Endothelial cell of umbilical vein (primary cell): ENCODE results near the gene DEPDC7. TPM values are rescaled to one million over a fixed set of nuclear protein-coding genes. Genes with fewer than 3 reads are reported as not detected.

Experiments
- BruUV-seq: library from RNA; stranded (reverse); fragments of 400-500 nt; replicated peaks from 2 replicates; lab custom pipeline; 2021; lab: Mats Ljungman, UMichigan
- CTCF ChIA-PET: fragments of 300-600, 350-600 bp; sonication (Branson Sonifier 250); formaldehyde crosslinking; loops from one replicate; lab custom pipeline; 2021; ENCODE audit warnings: antibody characterized with exemption, inconsistent platforms; lab: Charles Lee
- POLR2A ChIA-PET: fragments of 300-600, 350-600 bp; sonication (Branson Sonifier 250); formaldehyde crosslinking; loops from one replicate; lab custom pipeline; 2021; ENCODE audit warnings: antibody characterized with exemption, inconsistent platforms; lab: Charles Lee
- DNase-seq: peaks from one replicate; pipeline ENCODE4 v3.0.0-alpha.2; 2011; ENCODE audit warnings: low read depth, low spot score
- FAIRE-seq: peaks from 2 replicates; lab custom pipeline; 2011; peaks lifted over from hg19 to GRCh38; lab: Jason Lieb, UNC
- H2AFZ ChIP-seq: 2 replicates; pipeline ENCODE4 v1.6.0; 2012; ENCODE audit warnings: low read depth, low read length, control low read depth, inconsistent platforms
- H3K27ac ChIP-seq: 2 replicates; pipeline ENCODE4 v1.5.1; 2011; ENCODE audit warnings: low read depth, mild to moderate bottlenecking, control low read depth, low read length, moderate library complexity; ENCODE audit not compliant: insufficient read depth
- H3K27me3 ChIP-seq, 2 experiments: 2 replicates each; pipeline versions ENCODE4 v1.6.0 to v1.6.1; 2011; ENCODE audit warnings: low read length in 2 of 2, mixed read lengths in 1 of 2; ENCODE audit not compliant: control insufficient read depth in 2 of 2, insufficient read depth in 2 of 2
- H3K36me3 ChIP-seq, 2 experiments: 2 replicates in 1 of 2; 3 replicates in 1 of 2; pipeline ENCODE4 v1.5.1; 2011; ENCODE audit warnings: low read length in 2 of 2, mild to moderate bottlenecking in 1 of 2, moderate library complexity in 1 of 2; ENCODE audit not compliant: control insufficient read depth in 2 of 2, insufficient read depth in 2 of 2; ENCODE audit errors: extremely low read depth in 1 of 2
- H3K4me1 ChIP-seq: 3 replicates; pipeline ENCODE4 v1.5.1; 2011; ENCODE audit warnings: mild to moderate bottlenecking, low read length; ENCODE audit not compliant: control insufficient read depth, insufficient read depth; ENCODE audit errors: extremely low read depth
- H3K4me2 ChIP-seq: 2 replicates; pipeline ENCODE4 v1.6.1; 2011; ENCODE audit warnings: low read length, control low read depth, mixed read lengths; ENCODE audit not compliant: insufficient read depth
- H3K4me3 ChIP-seq, 3 experiments: fragments of 200-600 bp in 1 of 3; sonication (generic), shearing (Covaris generic) in 1 of 3; replicated peaks in 1 of 3; 2 replicates each; pipeline ENCODE4 v1.5.1; 2011 to 2016; ENCODE audit warnings: control low read depth in 3 of 3, low read length in 3 of 3, mild to moderate bottlenecking in 2 of 3, inconsistent platforms in 1 of 3, low read depth in 1 of 3, moderate library complexity in 1 of 3; ENCODE audit not compliant: insufficient read depth in 1 of 3
- H3K79me2 ChIP-seq: 2 replicates; pipeline ENCODE4 v1.6.0; 2012; ENCODE audit warnings: low read length, inconsistent platforms; ENCODE audit not compliant: control insufficient read depth, insufficient read depth
- H3K9ac ChIP-seq: replicated peaks from 2 replicates; pipeline ENCODE3; 2011; ENCODE audit warnings: low read length, control low read depth; ENCODE audit not compliant: insufficient read depth; ENCODE audit errors: extremely low read depth
- H3K9me1 ChIP-seq: replicated peaks from 3 replicates; pipeline ENCODE4 v1.6.0; 2011; ENCODE audit warnings: mild to moderate bottlenecking, low read length; ENCODE audit not compliant: control insufficient read depth, insufficient read depth; ENCODE audit errors: extremely low read depth
- H3K9me3 ChIP-seq: replicated peaks from 2 replicates; pipeline ENCODE4 v1.5.1; 2012; ENCODE audit warnings: low read length, inconsistent platforms; ENCODE audit not compliant: control insufficient read depth, insufficient read depth
- H4K20me1 ChIP-seq: replicated peaks from 2 replicates; pipeline ENCODE3; 2011; ENCODE audit warnings: mild to moderate bottlenecking, low read length; ENCODE audit not compliant: control insufficient read depth, insufficient read depth; ENCODE audit errors: extremely low read depth
- CTCF ChIP-seq, 2 donors: IDR thresholded peaks; 1 replicate in 1 of 2; 2 replicates in 1 of 2; pipeline ENCODE4 v1.5.1; 2011; ENCODE audit warnings: low read length in 2 of 2, mild to moderate bottlenecking in 2 of 2, moderate library complexity in 2 of 2, control low read depth in 1 of 2, inconsistent platforms in 1 of 2, low read depth in 1 of 2; ENCODE audit not compliant: insufficient read depth in 1 of 2; ENCODE audit errors: extremely low read depth in 1 of 2
- EZH2 ChIP-seq: IDR thresholded peaks from 2 replicates; pipeline ENCODE4 v1.6.1; 2012; ENCODE audit warnings: borderline replicate concordance, low read depth, mild to moderate bottlenecking, moderate library complexity, low read length, inconsistent platforms; ENCODE audit not compliant: severe bottlenecking
- FOS ChIP-seq: IDR thresholded peaks from 2 replicates; pipeline ENCODE4 v1.6.1; 2011; ENCODE audit warnings: mild to moderate bottlenecking, low read length, moderate library complexity, borderline replicate concordance; ENCODE audit not compliant: insufficient read depth
- GATA2 ChIP-seq: IDR thresholded peaks from 2 replicates; pipeline ENCODE4 v1.7.0; 2011; ENCODE audit warnings: low read depth, mild to moderate bottlenecking, moderate library complexity, mixed read lengths, low read length; ENCODE audit not compliant: insufficient read length, insufficient read depth
- JUN ChIP-seq: IDR thresholded peaks from 2 replicates; pipeline ENCODE4 v1.6.1; 2011; ENCODE audit warnings: borderline replicate concordance, low read depth; ENCODE audit not compliant: insufficient read length, insufficient read depth
- MAX ChIP-seq: IDR thresholded peaks from 2 replicates; pipeline ENCODE4 v1.6.1; 2011; ENCODE audit not compliant: insufficient read depth, insufficient read length
- MYC ChIP-seq: IDR thresholded peaks from one replicate; pipeline ENCODE4 v1.6.1; 2011; ENCODE audit warnings: mild to moderate bottlenecking, low read depth, low read length
- POLR2A ChIP-seq: IDR thresholded peaks from 2 replicates; pipeline ENCODE4 v1.6.1; 2012; ENCODE audit warnings: low read depth, mild to moderate bottlenecking, control low read depth, low read length
- POLR2AphosphoS5 ChIP-seq: IDR thresholded peaks from 2 replicates; pipeline ENCODE4 v1.6.1; 2012; ENCODE audit warnings: low read depth, mild to moderate bottlenecking, control low read depth, low read length, moderate library complexity; ENCODE audit not compliant: insufficient read depth
- dilution Hi-C: fragments of 300-500 bp; cut with MboI; formaldehyde crosslinking; loops from one replicate; pipeline ENCODE4 v1.15.0; 2019; ENCODE audit warnings: low sequenced_read_pairs; ENCODE audit not compliant: extremely low pct_ligation_motif_present
- intact Hi-C: fragments of 100-400 bp; cut with micrococcal nuclease; formaldehyde crosslinking; loops from one replicate; pipeline ENCODE4 v1.10.0; 2022
- polyA plus RNA-seq, 4 experiments: library from polyadenylated mRNA; depleted of rRNA in 3 of 4; stranded (reverse) in 3 of 4; unstranded in 1 of 4; fragments of >200 nt; gene quantifications; 2 replicates each; pipeline versions ENCODE4 v1.2.1 to v1.2.3, GENCODE V29; 2011 to 2012; ENCODE audit warnings: missing spikeins in 1 of 4
- small RNA-seq: library from RNA; depleted of rRNA; stranded (forward); fragments of <200 nt; gene quantifications from one replicate; pipeline ENCODE3, GENCODE V24; 2012; ENCODE audit warnings: low replicate concordance, low read depth; ENCODE audit not compliant: insufficient read depth, insufficient read length
- total RNA-seq: library from RNA; stranded (reverse); gene quantifications from 2 replicates; pipeline ENCODE4 v1.2.3, GENCODE V29; 2021

DEPDC7 gene
- total and polyA plus RNA-seq, 2 donors (not counting 3 experiments of a cell fraction or from before 2014, with no cell fraction given): 0.08 TPM; not detected in 1

- H3K4me1 ChIP-seq: no peaks in the 10 kb centered on the region
- DNase-seq (no peak), FAIRE-seq (no peak)
- H3K27me3 ChIP-seq: no peaks in the 10 kb centered on the region
- BruUV-seq: no TSS peak
- ChIA-PET POLR2A (no interaction called here), CTCF (interaction anchor here (0.9 kb wide), 1 partner anchor 670 kb away, joined by 3 read pairs; no protein-coding TSS in a partner anchor)
- no peak overlapping the region for H3K27ac ChIP-seq
- peaks cover 2 to 11% of the 10 kb centered on the region in 2 experiments for H3K36me3 ChIP-seq
- intact Hi-C loops: no loop called here
- no peak overlapping the region for H3K4me2 ChIP-seq
- H3K9me1 ChIP-seq: no peaks in the 10 kb centered on the region
- dilution Hi-C loops: no loop called here
- no peaks in the 10 kb centered on the region for H3K79me2 ChIP-seq
- no peak overlapping the region for H2AFZ ChIP-seq
- H3K9me3 ChIP-seq: no peaks in the 10 kb centered on the region
- no peak overlapping the region for H3K9ac ChIP-seq
- H4K20me1 ChIP-seq: no peaks in the 10 kb centered on the region
- no peak for TF ChIP-seq MAX
- no peak for TF ChIP-seq POLR2AphosphoS5
- no peak for TF ChIP-seq JUN
- no peak for TF ChIP-seq POLR2A
- no peak for TF ChIP-seq FOS
- no peak for TF ChIP-seq MYC
- no peak for TF ChIP-seq GATA2
- no peak for TF ChIP-seq CTCF (IDR thresholded peaks at IDR 0.05; ENCODE audit: extremely low read depth in 1 of 2, insufficient read depth in 1 of 2, low read depth in 1 of 2, low read length in 2 of 2)
- TF ChIP-seq EZH2: no peak
- H3K4me3 ChIP-seq: no peak overlapping the region
Observed at GRCh38 chr11:33072465-33072864, 56.8 kb downstream of the DEPDC7 start.

Small RNAs within 50 kb of the gene (small RNA-seq; reads per million reads assigned to genes)
- gene RF00019: not detected

Other genes with a start within 250 kb of the DEPDC7 start
- not detected in 2 replicates for gene CCDC73, start 221.2 kb upstream of the DEPDC7 start, total RNA-seq
- gene CCDC73, start 221.2 kb upstream of the DEPDC7 start, polyA plus RNA-seq: not detected in 2 replicates
- gene PRRG4, start 186.0 kb upstream of the DEPDC7 start, total RNA-seq: 0.09 TPM in 1 of 2 replicates, not detected in the other
- not detected in 2 replicates for gene PRRG4, start 186.0 kb upstream of the DEPDC7 start, polyA plus RNA-seq
- 31.1 and 36.6 TPM in 2 replicates for gene QSER1, start 123.1 kb upstream of the DEPDC7 start, total RNA-seq
- gene QSER1, start 123.1 kb upstream of the DEPDC7 start, polyA plus RNA-seq: 4.1 and 5.5 TPM in 2 replicates
- 18.1 and 20.0 TPM in 2 replicates for gene TCP11L1, start 23.7 kb downstream of the DEPDC7 start, total RNA-seq
- 11.0 and 12.1 TPM in 2 replicates for gene TCP11L1, start 23.7 kb downstream of the DEPDC7 start, polyA plus RNA-seq
- 46.6 and 52.3 TPM in 2 replicates for gene CSTF3, start 145.6 kb downstream of the DEPDC7 start, total RNA-seq
- 11.8 and 18.3 TPM in 2 replicates for gene CSTF3, start 145.6 kb downstream of the DEPDC7 start, polyA plus RNA-seq
- gene HIPK3, start 241.5 kb downstream of the DEPDC7 start, total RNA-seq: 36.1 and 36.7 TPM in 2 replicates
- gene HIPK3, start 241.5 kb downstream of the DEPDC7 start, polyA plus RNA-seq: 12.7 and 13.3 TPM in 2 replicates